Lower leg skin (tissue), 3 donors: ENCODE measurements around the gene PGAP3.

ENCODE experiments used
- CTCF ChIP-seq, 3 donors: fragments of 450-650 bp; IDR thresholded peaks; one replicate each; pipeline ENCODE4 v1.5.1; 2016; ENCODE audit warnings: antibody characterized with exemption in 3 of 3, mild to moderate bottlenecking in 3 of 3, moderate library complexity in 2 of 3
- POLR2A ChIP-seq, 2 donors: fragments of 450-650 bp; IDR thresholded peaks; one replicate each; pipeline ENCODE4 v1.6.1; 2016 to 2017; ENCODE audit warnings: antibody characterized with exemption in 2 of 2, mild to moderate bottlenecking in 1 of 2, moderate library complexity in 1 of 2

GRCh38 chr17:39633570-39634183, 54.2 kb downstream of the PGAP3 start:
- TF ChIP-seq CTCF (IDR thresholded peaks at IDR 0.05), result no peak
- no peak for TF ChIP-seq POLR2A (IDR thresholded peaks at IDR 0.05)
